ENCODE results near the gene YBX2. TPM values are rescaled to one million over a fixed set of nuclear protein-coding genes. Genes with fewer than 3 reads are reported as not detected.

YBX2 gene
- total RNA-seq, 1 donor from 2014 or later = 4.3 TPM

DNA sequence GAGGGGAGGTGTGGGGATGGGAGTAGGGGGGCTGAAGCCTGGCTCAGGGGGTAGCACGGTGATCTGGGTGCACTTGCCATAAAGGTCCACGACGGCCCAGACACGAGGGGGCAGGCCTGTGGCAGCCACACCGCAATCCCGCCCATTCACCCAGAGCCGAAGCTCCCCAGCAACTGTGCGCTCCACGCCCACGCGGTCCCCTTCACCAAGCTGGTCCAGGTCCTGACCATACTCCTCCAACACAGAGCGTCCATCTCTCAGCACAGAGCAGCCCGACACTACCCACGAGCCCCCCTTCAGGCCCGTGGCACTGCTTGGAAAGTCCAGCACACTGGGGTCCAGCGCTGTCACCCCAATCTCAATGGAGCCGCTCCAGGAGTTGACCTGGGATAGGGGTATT, 33.1 kb upstream of the YBX2 start:
- DNase-seq (ENCODE audit: low spot score, unreplicated experiment) = no peak
- peak overlapping the region; percentile 73 for H3K27ac Mint-ChIP-seq
- H3K4me1 Mint-ChIP-seq (ENCODE audit: low read depth) = peaks cover 11% of the 10 kb centered on the region
- H3K4me3 Mint-ChIP-seq (ENCODE audit: low read depth) = peak overlapping the region; percentile 48
- peaks cover 4% of the 10 kb centered on the region for H3K36me3 Mint-ChIP-seq (ENCODE audit: insufficient read depth)
- H3K27me3 Mint-ChIP-seq = no peaks in the 10 kb centered on the region
- TF ChIP-seq, protein P1, sequence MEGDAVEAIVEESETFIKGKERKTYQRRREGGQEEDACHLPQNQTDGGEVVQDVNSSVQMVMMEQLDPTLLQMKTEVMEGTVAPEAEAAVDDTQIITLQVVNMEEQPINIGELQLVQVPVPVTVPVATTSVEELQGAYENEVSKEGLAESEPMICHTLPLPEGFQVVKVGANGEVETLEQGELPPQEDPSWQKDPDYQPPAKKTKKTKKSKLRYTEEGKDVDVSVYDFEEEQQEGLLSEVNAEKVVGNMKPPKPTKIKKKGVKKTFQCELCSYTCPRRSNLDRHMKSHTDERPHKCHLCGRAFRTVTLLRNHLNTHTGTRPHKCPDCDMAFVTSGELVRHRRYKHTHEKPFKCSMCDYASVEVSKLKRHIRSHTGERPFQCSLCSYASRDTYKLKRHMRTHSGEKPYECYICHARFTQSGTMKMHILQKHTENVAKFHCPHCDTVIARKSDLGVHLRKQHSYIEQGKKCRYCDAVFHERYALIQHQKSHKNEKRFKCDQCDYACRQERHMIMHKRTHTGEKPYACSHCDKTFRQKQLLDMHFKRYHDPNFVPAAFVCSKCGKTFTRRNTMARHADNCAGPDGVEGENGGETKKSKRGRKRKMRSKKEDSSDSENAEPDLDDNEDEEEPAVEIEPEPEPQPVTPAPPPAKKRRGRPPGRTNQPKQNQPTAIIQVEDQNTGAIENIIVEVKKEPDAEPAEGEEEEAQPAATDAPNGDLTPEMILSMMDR (IDR thresholded peaks at IDR 0.05; ENCODE audit: unreplicated experiment) = no peak
- H3K9me3 Mint-ChIP-seq (ENCODE audit: low read depth) = no peaks in the 10 kb centered on the region

DNA sequence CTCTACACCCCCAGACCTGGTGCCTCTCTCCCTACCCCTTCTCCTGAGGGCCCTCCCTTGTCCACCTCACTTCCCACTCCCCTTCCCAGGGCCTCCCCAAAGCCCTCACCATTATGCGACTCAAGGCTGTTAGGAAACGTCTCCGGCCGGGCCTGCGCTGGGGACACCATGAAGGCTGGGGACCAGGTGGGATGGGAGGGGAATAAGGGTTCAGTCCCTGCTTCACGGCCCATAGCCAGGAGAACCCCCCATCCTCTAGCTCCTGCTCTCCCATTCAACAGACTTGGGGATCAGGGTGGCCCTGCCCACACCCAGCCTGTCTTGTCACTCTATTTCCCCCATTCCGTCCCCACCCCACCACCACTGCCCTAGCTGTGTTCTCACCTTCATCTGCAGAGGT, 32.6 kb upstream of the YBX2 start:
- TF ChIP-seq, protein P1 (IDR thresholded peaks at IDR 0.05; ENCODE audit: unreplicated experiment) = no peak
- H3K27ac Mint-ChIP-seq = no peak overlapping the region
- H3K4me3 Mint-ChIP-seq (ENCODE audit: low read depth) = no peak overlapping the region
- peaks cover 4% of the 10 kb centered on the region for H3K36me3 Mint-ChIP-seq (ENCODE audit: insufficient read depth)
- H3K27me3 Mint-ChIP-seq = no peaks in the 10 kb centered on the region
- H3K9me3 Mint-ChIP-seq (ENCODE audit: low read depth) = no peaks in the 10 kb centered on the region
- H3K4me1 Mint-ChIP-seq (ENCODE audit: low read depth) = peaks cover 11% of the 10 kb centered on the region
- no peak for DNase-seq (ENCODE audit: low spot score, unreplicated experiment)

DNA sequence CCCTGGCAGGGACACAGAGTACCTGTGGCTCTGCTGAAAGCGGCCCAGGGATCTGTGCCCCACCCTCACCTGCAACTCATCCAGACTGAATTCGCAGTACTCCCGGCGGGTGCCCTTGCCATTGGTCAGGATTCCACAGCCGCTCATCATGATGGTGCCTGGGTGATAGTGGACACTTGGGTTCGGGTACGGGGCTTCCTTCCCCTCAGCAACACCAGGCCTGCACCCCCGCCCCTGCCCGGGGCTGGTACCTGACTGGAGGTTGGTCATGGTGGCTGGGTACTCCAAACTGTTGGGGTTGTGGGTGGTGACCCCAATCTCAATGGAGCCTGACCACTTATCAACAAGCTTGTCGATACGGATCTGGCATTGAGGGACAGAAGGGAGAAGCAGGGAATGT, 31.7 kb upstream of the YBX2 start:
- Mint-ChIP-seq H3K9me3 (ENCODE audit: low read depth) (no peaks in the 10 kb centered on the region), H3K27ac (no peak overlapping the region), H3K36me3 (ENCODE audit: insufficient read depth) (peaks cover 8% of the 10 kb centered on the region), H3K4me3 (ENCODE audit: low read depth) (no peak overlapping the region), H3K27me3 (no peaks in the 10 kb centered on the region), H3K4me1 (ENCODE audit: low read depth) (peaks cover 11% of the 10 kb centered on the region)
- no peak for DNase-seq (ENCODE audit: low spot score, unreplicated experiment)
- TF ChIP-seq, protein P1 (IDR thresholded peaks at IDR 0.05; ENCODE audit: unreplicated experiment) = no peak

DNA sequence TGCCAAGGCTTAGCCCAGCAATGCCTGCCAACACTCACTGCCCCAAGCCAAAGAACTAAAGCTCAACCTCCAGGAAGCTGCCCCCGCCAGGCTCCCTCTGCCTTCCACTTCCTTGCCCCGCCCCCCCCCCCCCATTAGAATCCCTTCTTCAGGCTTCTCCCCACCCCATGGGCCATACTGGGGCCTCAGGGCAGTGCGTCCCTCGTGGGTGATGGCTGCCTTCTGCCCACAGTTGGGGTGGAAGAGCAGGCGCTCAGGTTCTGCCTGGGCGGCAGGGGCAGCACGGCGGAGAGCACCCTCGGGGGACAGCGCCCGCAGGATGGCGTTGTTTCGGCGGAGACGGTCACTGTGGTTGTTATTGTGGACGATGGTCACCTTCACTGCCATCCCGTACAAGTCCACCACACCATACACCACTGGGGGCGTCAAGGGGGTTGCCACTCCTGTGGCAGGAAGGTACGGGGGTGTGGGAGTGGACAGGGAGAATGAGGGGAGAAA, 30.6 kb upstream of the YBX2 start:
- H3K36me3 Mint-ChIP-seq (ENCODE audit: insufficient read depth) = peaks cover 9% of the 10 kb centered on the region
- H3K9me3 Mint-ChIP-seq (ENCODE audit: low read depth) = no peaks in the 10 kb centered on the region
- no peak for DNase-seq (ENCODE audit: low spot score, unreplicated experiment)
- no peaks in the 10 kb centered on the region for H3K27me3 Mint-ChIP-seq
- TF ChIP-seq, protein P1 (IDR thresholded peaks at IDR 0.05; ENCODE audit: unreplicated experiment) = no peak
- H3K27ac Mint-ChIP-seq = no peak overlapping the region
- H3K4me1 Mint-ChIP-seq (ENCODE audit: low read depth) = peaks cover 11% of the 10 kb centered on the region
- H3K4me3 Mint-ChIP-seq (ENCODE audit: low read depth) = no peak overlapping the region

DNA sequence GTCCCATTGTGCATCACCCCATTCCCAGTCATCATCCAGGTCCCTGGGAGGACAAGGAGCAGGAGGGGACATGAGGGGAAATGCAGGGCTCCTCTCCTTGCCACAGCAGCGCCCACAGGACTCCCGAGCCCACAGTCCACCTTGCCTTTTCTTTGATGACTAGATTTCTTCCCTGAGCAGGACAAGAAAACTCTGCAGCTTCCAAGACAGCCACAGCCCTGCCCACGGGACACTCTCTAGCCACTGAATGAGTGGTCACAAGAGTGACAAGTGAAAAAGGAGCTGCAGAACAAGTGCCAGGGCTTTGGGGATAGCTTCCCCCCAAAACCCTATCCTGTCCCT, 30.0 kb upstream of the YBX2 start:
- TF ChIP-seq, protein P1 (IDR thresholded peaks at IDR 0.05; ENCODE audit: unreplicated experiment) = peak; percentile 2
- no peaks in the 10 kb centered on the region for H3K27me3 Mint-ChIP-seq
- no peak for DNase-seq (ENCODE audit: low spot score, unreplicated experiment)
- no peak overlapping the region for H3K27ac Mint-ChIP-seq
- no peak overlapping the region for H3K4me3 Mint-ChIP-seq (ENCODE audit: low read depth)
- H3K4me1 Mint-ChIP-seq (ENCODE audit: low read depth) = peaks cover 11% of the 10 kb centered on the region
- no peaks in the 10 kb centered on the region for H3K9me3 Mint-ChIP-seq (ENCODE audit: low read depth)
- H3K36me3 Mint-ChIP-seq (ENCODE audit: insufficient read depth) = peaks cover 9% of the 10 kb centered on the region
